Lower leg skin (tissue), 4 donors: ENCODE data around the gene ZBTB42. TPM values are rescaled to one million over a fixed set of nuclear protein-coding genes. Genes with fewer than 3 reads are reported as not detected.

Experiments
- DNase-seq, 2 donors: peaks; one replicate each; pipeline ENCODE4 v3.0.0-alpha.2; 2019; ENCODE audit warnings: low spot score in 2 of 2
- H3K4me3 ChIP-seq: fragments of 200-600 bp; sonication (generic); 2 replicates; pipeline ENCODE4 v1.5.1; 2017; ENCODE audit warnings: mild to moderate bottlenecking, low read depth; ENCODE audit not compliant: poor library complexity, severe bottlenecking
- CTCF ChIP-seq, 3 donors: fragments of 450-650 bp; IDR thresholded peaks; one replicate each; pipeline ENCODE4 v1.5.1; 2016; ENCODE audit warnings: antibody characterized with exemption in 3 of 3, mild to moderate bottlenecking in 3 of 3, moderate library complexity in 2 of 3
- POLR2A ChIP-seq, 2 donors: fragments of 450-650 bp; IDR thresholded peaks; one replicate each; pipeline ENCODE4 v1.6.1; 2016 to 2017; ENCODE audit warnings: antibody characterized with exemption in 2 of 2, mild to moderate bottlenecking in 1 of 2, moderate library complexity in 1 of 2
- WGBS, 2 donors: methylation state at CpG; one replicate each; pipeline ENCODE4 v1.1.5; 2018; 5-methylcytosine and 5-hydroxymethylcytosine counted together
- intact Hi-C: fragments of 100-400 bp; cut with DNase I; formaldehyde crosslinking; loops from one replicate; pipeline ENCODE4 v1.15.0; 2023; ENCODE audit warnings: low total_unique reads
- total RNA-seq, 4 donors: library from RNA; depleted of rRNA; stranded (reverse); fragments of >200 nt; gene quantifications; one replicate each; pipeline ENCODE4 v1.1.0, GENCODE V29; 2016

ZBTB42 gene
- total RNA-seq, 4 donors from 2014 or later: 1.6 to 11.9 (median 8.6) TPM

- no peak overlapping the region for H3K4me3 ChIP-seq
- intact Hi-C loops: no loop called here
- WGBS, 2 donors: 50 to 53% methylated on average over 13 of the region's 13 CpGs
- no peak for DNase-seq
- no peak for TF ChIP-seq CTCF (IDR thresholded peaks at IDR 0.05)
Observed at GRCh38 chr14:104754213-104754851, 46.6 kb upstream of the ZBTB42 start.

GRCh38 chr14:104755621-104756020 is 45.3 kb upstream of the ZBTB42 start:
- TF ChIP-seq POLR2A (IDR thresholded peaks at IDR 0.05) (no peak), CTCF (IDR thresholded peaks at IDR 0.05) (no peak)
- intact Hi-C loops: no loop called here
- H3K4me3 ChIP-seq: no peak overlapping the region
- no peak for DNase-seq
- 78 to 85% methylated on average over 11 of the region's 11 CpGs for WGBS, 2 donors

GRCh38 chr14:104756477-104757237 is 44.2 kb upstream of the ZBTB42 start:
- WGBS, 2 donors: 80 to 84% methylated on average over 26 to 27 of the region's 27 CpGs
- TF ChIP-seq CTCF (IDR thresholded peaks at IDR 0.05) (no peak), POLR2A (IDR thresholded peaks at IDR 0.05) (no peak)
- H3K4me3 ChIP-seq: no peak overlapping the region
- no peak for DNase-seq
- intact Hi-C loops: no loop called here

- intact Hi-C loops: no loop called here
- WGBS, 2 donors: 76 to 83% methylated on average over 10 of the region's 10 CpGs
Observed at GRCh38 chr14:104757238-104757585, 43.7 kb upstream of the ZBTB42 start.

GRCh38 chr14:104757681-104758392 is 43.1 kb upstream of the ZBTB42 start:
- no peak for DNase-seq
- H3K4me3 ChIP-seq: no peak overlapping the region
- intact Hi-C loops: no loop called here
- TF ChIP-seq POLR2A (IDR thresholded peaks at IDR 0.05) (no peak), CTCF (IDR thresholded peaks at IDR 0.05) (no peak)
- 91 to 96% methylated on average over 17 to 19 of the region's 19 CpGs for WGBS, 2 donors

More at GRCh38 chr14:104757238-104757585, 43.7 kb upstream of the ZBTB42 start:
- TF ChIP-seq CTCF (IDR thresholded peaks at IDR 0.05) (no peak), POLR2A (IDR thresholded peaks at IDR 0.05) (no peak)
- DNase-seq: no peak
- no peak overlapping the region for H3K4me3 ChIP-seq
